Keratinocyte (primary cell): Measurements from ENCODE around the gene NEK10. TPM values are rescaled to one million over a fixed set of nuclear protein-coding genes. Genes with fewer than 3 reads are reported as not detected.

Experiments
- DNase-seq: peaks from one replicate; pipeline ENCODE4 v3.0.0-alpha.2; 2011; ENCODE audit warnings: low read depth, missing footprints, low spot score
- FAIRE-seq: peaks from 2 replicates; lab custom pipeline; 2011; peaks lifted over from hg19 to GRCh38; lab: Jason Lieb, UNC
- H2AFZ ChIP-seq: 2 replicates; pipeline ENCODE4 v1.6.0; 2012; ENCODE audit warnings: low read length, control low read depth, inconsistent platforms; ENCODE audit not compliant: control insufficient read depth
- H3K27ac ChIP-seq: 2 replicates; pipeline ENCODE4 v1.5.1; 2011; ENCODE audit warnings: low read length; ENCODE audit not compliant: control insufficient read depth, insufficient read depth
- H3K27me3 ChIP-seq: 3 replicates; pipeline ENCODE4 v1.6.0; 2011; ENCODE audit warnings: low read length; ENCODE audit not compliant: control insufficient read depth, insufficient read depth; ENCODE audit errors: extremely low read depth
- H3K36me3 ChIP-seq, 2 experiments: 2 replicates in 1 of 2; 3 replicates in 1 of 2; pipeline ENCODE4 v1.5.1; 2011; ENCODE audit warnings: low read length in 2 of 2, mild to moderate bottlenecking in 1 of 2; ENCODE audit not compliant: control insufficient read depth in 2 of 2, insufficient read depth in 2 of 2; ENCODE audit errors: extremely low read depth in 1 of 2
- H3K4me1 ChIP-seq: 3 replicates; pipeline ENCODE4 v1.5.1; 2011; ENCODE audit warnings: low read length; ENCODE audit not compliant: control insufficient read depth, insufficient read depth; ENCODE audit errors: extremely low read depth
- H3K4me2 ChIP-seq: 3 replicates; pipeline ENCODE4 v1.6.0; 2011; ENCODE audit warnings: low read depth, low read length; ENCODE audit not compliant: control insufficient read depth, insufficient read depth; ENCODE audit errors: extremely low read depth
- H3K4me3 ChIP-seq, 3 experiments: fragments of 200-600 bp in 1 of 3; sonication (generic) in 1 of 3; 2 replicates in 2 of 3; 3 replicates in 1 of 3; pipeline ENCODE4 v1.5.1; 2011 to 2016; ENCODE audit warnings: low read length in 3 of 3, mild to moderate bottlenecking in 3 of 3, control low read depth in 2 of 3, inconsistent platforms in 1 of 3, low read depth in 1 of 3, mixed read lengths in 1 of 3, mixed run types in 1 of 3, moderate library complexity in 1 of 3; ENCODE audit not compliant: control insufficient read depth in 2 of 3, insufficient read depth in 2 of 3; ENCODE audit errors: extremely low read depth in 1 of 3
- H3K79me2 ChIP-seq: 2 replicates; pipeline ENCODE4 v1.6.0; 2012; ENCODE audit warnings: low read length; ENCODE audit not compliant: control insufficient read depth, insufficient read depth
- H3K9ac ChIP-seq: 3 replicates; pipeline ENCODE4 v1.6.0; 2011; ENCODE audit warnings: low read length; ENCODE audit not compliant: control insufficient read depth, insufficient read depth; ENCODE audit errors: extremely low read depth
- H3K9me1 ChIP-seq: 3 replicates; pipeline ENCODE4 v1.6.0; 2011; ENCODE audit warnings: low read length; ENCODE audit not compliant: control insufficient read depth, insufficient read depth; ENCODE audit errors: extremely low read depth
- H3K9me3 ChIP-seq: 2 replicates; pipeline ENCODE4 v1.5.1; 2012; ENCODE audit warnings: low read depth, low read length; ENCODE audit not compliant: control insufficient read depth
- H4K20me1 ChIP-seq: 3 replicates; pipeline ENCODE4 v1.6.0; 2011; ENCODE audit warnings: low read length; ENCODE audit not compliant: control insufficient read depth, insufficient read depth; ENCODE audit errors: extremely low read depth
- EZH2 ChIP-seq: IDR thresholded peaks from one replicate; pipeline ENCODE4 v1.6.1; 2012; ENCODE audit warnings: inconsistent platforms, mild to moderate bottlenecking, low read length, moderate library complexity
- dilution Hi-C: fragments of 300-500 bp; cut with MboI; formaldehyde crosslinking; loops from one replicate; pipeline ENCODE4 v1.7.0; 2020; ENCODE audit warnings: low sequenced_read_pairs; ENCODE audit not compliant: extremely low pct_ligation_motif_present
- polyA plus RNA-seq, 5 experiments: library from polyadenylated mRNA; depleted of rRNA in 3 of 5; stranded (reverse) in 3 of 5; stranded (forward) in 1 of 5; unstranded in 1 of 5; fragments of >200 nt; gene quantifications; 1 replicate in 1 of 5; 2 replicates in 3 of 5; 3 replicates in 1 of 5; pipeline versions ENCODE4 v1.2.1 to v1.2.3, GENCODE V29; 2011 to 2012; ENCODE audit warnings: missing spikeins in 2 of 5, low read depth in 1 of 5, low replicate concordance in 1 of 5
- TF ChIP-seq, protein P1 (sequence below), 3 experiments: IDR thresholded peaks in 1 of 3; conservative IDR thresholded peaks in 1 of 3; optimal IDR thresholded peaks in 1 of 3; 2 replicates in 2 of 3; 3 replicates in 1 of 3; pipeline versions ENCODE3 to v1.5.1; 2011; ENCODE audit warnings: low read length in 3 of 3, mild to moderate bottlenecking in 3 of 3, moderate library complexity in 2 of 3, control low read depth in 1 of 3, inconsistent platforms in 1 of 3; ENCODE audit not compliant: insufficient read depth in 2 of 3; ENCODE audit errors: extremely low read depth in 1 of 3

The NEK10 gene
- polyA plus RNA-seq, 1 donor (not counting 4 experiments of a cell fraction or from before 2014, with no cell fraction given) = 0.98 TPM

DNA sequence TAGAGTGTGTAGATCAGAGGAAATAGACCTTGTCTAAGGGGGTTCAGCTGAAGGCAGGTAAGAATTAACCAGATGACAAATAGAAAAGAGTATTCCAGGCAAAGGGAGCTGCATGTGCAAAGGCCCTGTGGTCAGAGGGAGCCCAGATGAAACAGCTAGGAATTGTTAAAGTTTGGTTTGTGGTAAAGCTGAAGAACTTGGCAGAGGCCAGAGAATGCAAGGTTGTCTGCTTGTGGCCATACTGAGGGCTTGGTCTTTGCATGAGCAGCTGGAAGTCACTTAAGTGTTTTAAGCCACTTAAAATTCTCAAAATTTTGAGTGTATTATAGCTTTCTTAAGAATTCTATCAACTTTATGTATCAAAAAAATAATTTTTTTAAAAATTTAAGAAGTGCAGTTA is 116.5 kb downstream of the NEK10 start:
- DNase-seq (no peak), FAIRE-seq (no peak)
- Histone ChIP-seq H4K20me1 (no peaks in the 10 kb centered on the region), H3K4me2 (no peak overlapping the region), H3K36me3 (no peaks in the 10 kb centered on the region), H3K4me1 (no peaks in the 10 kb centered on the region), H3K9me3 (no peaks in the 10 kb centered on the region), H3K79me2 (no peaks in the 10 kb centered on the region), H3K9me1 (no peaks in the 10 kb centered on the region), H3K27ac (no peak overlapping the region), H3K4me3 (no peak overlapping the region), H3K27me3 (no peaks in the 10 kb centered on the region), H2AFZ (no peak overlapping the region), H3K9ac (no peak overlapping the region)
- no peak for TF ChIP-seq EZH2
- TF ChIP-seq, protein P1, sequence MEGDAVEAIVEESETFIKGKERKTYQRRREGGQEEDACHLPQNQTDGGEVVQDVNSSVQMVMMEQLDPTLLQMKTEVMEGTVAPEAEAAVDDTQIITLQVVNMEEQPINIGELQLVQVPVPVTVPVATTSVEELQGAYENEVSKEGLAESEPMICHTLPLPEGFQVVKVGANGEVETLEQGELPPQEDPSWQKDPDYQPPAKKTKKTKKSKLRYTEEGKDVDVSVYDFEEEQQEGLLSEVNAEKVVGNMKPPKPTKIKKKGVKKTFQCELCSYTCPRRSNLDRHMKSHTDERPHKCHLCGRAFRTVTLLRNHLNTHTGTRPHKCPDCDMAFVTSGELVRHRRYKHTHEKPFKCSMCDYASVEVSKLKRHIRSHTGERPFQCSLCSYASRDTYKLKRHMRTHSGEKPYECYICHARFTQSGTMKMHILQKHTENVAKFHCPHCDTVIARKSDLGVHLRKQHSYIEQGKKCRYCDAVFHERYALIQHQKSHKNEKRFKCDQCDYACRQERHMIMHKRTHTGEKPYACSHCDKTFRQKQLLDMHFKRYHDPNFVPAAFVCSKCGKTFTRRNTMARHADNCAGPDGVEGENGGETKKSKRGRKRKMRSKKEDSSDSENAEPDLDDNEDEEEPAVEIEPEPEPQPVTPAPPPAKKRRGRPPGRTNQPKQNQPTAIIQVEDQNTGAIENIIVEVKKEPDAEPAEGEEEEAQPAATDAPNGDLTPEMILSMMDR (optimal IDR thresholded peaks at IDR 0.05 in 1 of 3, IDR thresholded peaks at IDR 0.05 in 1 of 3, conservative IDR thresholded peaks at IDR 0.05 in 1 of 3; ENCODE audit: extremely low read depth in 1 of 3, insufficient read depth in 2 of 3, low read length in 3 of 3) = no peak
- dilution Hi-C loops = loop anchor here (25.0 kb wide), 1 partner anchor 115 kb away; no protein-coding TSS in a partner anchor

DNA sequence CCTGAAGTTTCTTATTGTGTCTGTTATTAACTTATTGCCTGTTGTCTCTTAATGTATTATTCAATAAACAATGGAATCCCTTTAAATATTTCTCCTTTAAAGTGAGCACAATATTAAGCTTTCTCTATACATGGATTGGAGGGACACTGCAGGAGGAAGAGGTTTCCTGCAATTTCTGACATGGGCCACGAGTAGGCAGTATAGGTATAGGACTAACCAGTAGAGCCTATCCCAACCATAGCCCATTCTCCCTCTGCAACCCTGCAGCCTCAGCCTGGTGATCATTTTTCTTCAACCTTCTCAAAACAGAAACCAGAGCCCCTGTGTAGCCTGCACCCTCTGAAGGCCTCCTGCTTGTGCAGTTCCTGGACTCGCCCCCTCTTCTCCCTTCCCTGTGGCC is 124.8 kb downstream of the NEK10 start:
- Histone ChIP-seq H3K36me3 (no peaks in the 10 kb centered on the region), H3K4me1 (no peaks in the 10 kb centered on the region), H3K9me3 (no peaks in the 10 kb centered on the region), H3K9me1 (no peaks in the 10 kb centered on the region), H3K4me3 (no peak overlapping the region), H3K9ac (no peak overlapping the region), H4K20me1 (no peaks in the 10 kb centered on the region), H3K27me3 (no peaks in the 10 kb centered on the region), H2AFZ (no peak overlapping the region), H3K27ac (no peak overlapping the region), H3K79me2 (no peaks in the 10 kb centered on the region), H3K4me2 (no peak overlapping the region)
- no peak for TF ChIP-seq EZH2
- TF ChIP-seq, protein P1 (optimal IDR thresholded peaks at IDR 0.05 in 1 of 3, IDR thresholded peaks at IDR 0.05 in 1 of 3, conservative IDR thresholded peaks at IDR 0.05 in 1 of 3; ENCODE audit: extremely low read depth in 1 of 3, insufficient read depth in 2 of 3, low read length in 3 of 3) = no peak
- DNase-seq = no peak
- dilution Hi-C loops = no loop called here
- no peak for FAIRE-seq
